K562 (cell line): Measurements from ENCODE around the gene TANGO6. TPM values are rescaled to one million over a fixed set of nuclear protein-coding genes. Genes with fewer than 3 reads are reported as not detected.

ENCODE experiments used
- ATAC-seq: fragments of 200-7000 bp; cut with Tn5 transposase; 3 replicates; pipeline ENCODE4 v1.9.1; 2020; ENCODE audit warnings: moderate library complexity
- BruUV-seq: library from RNA; stranded (reverse); fragments of 400-500 nt; replicated peaks from 2 replicates; lab custom pipeline; 2021; lab: Mats Ljungman, UMichigan
- CTCF ChIA-PET: fragments of 300-600 bp; formaldehyde crosslinking; extraction: SDS; loops from one replicate; lab custom pipeline; 2021; ENCODE audit warnings: low intra/inter-chr PET ratio; lab: Yijun Ruan, JAX
- POLR2A ChIA-PET: fragments of 300-600, 350-650 bp; sonication (Branson Sonifier 250); formaldehyde crosslinking; extraction: SDS; loops from one replicate; lab custom pipeline; 2021; ENCODE audit warnings: antibody characterized with exemption, inconsistent platforms; lab: Yijun Ruan, JAX
- DNase-seq, 4 experiments: peaks; one replicate each; pipeline versions ENCODE4 v3.0.0 to v3.0.0-alpha.2; 2011 to 2018; ENCODE audit warnings: low spot score in 3 of 4, mixed read lengths in 3 of 4; ENCODE audit errors: extremely low read depth in 1 of 4
- FAIRE-seq: peaks from 2 replicates; lab custom pipeline; 2011; peaks lifted over from hg19 to GRCh38; lab: Jason Lieb, UNC
- H2AFZ ChIP-seq: 2 replicates; pipeline ENCODE4 v1.6.0; 2011; ENCODE audit warnings: low read depth, low read length, control low read depth, inconsistent platforms
- H3K27ac ChIP-seq: fragments of 200-600 bp; 3 replicates; pipeline ENCODE4 v1.8.0; 2011; ENCODE audit warnings: low read depth, mild to moderate bottlenecking, control low read depth, inconsistent platforms, low read length, moderate library complexity, mixed read lengths; ENCODE audit errors: extremely low read depth
- H3K27me3 ChIP-seq, 2 experiments: fragments of 300-600 bp in 1 of 2; 2 replicates in 1 of 2; 3 replicates in 1 of 2; pipeline versions ENCODE4 v1.6.0 to v1.8.0; 2011; ENCODE audit warnings: inconsistent platforms in 2 of 2, low read length in 2 of 2, mild to moderate bottlenecking in 1 of 2, mixed read lengths in 1 of 2, moderate library complexity in 1 of 2; ENCODE audit not compliant: control insufficient read depth in 2 of 2, insufficient read depth in 2 of 2
- H3K36me3 ChIP-seq: fragments of 300-600 bp; 3 replicates; pipeline ENCODE4 v1.8.0; 2011; ENCODE audit warnings: mild to moderate bottlenecking, low read length, inconsistent platforms; ENCODE audit not compliant: control insufficient read depth, insufficient read depth
- H3K4me1 ChIP-seq, 2 experiments: fragments of 200-600 bp in 1 of 2; replicated peaks in 1 of 2; 2 replicates in 1 of 2; 3 replicates in 1 of 2; pipeline versions ENCODE4 v1.5.1 to v1.8.0; 2011; ENCODE audit warnings: inconsistent platforms in 2 of 2, low read length in 2 of 2, mild to moderate bottlenecking in 1 of 2, mixed read lengths in 1 of 2, moderate library complexity in 1 of 2; ENCODE audit not compliant: control insufficient read depth in 2 of 2, insufficient read depth in 2 of 2
- H3K4me2 ChIP-seq: 2 replicates; pipeline ENCODE4 v1.6.1; 2011; ENCODE audit warnings: low read length, control low read depth, inconsistent platforms, mixed read lengths; ENCODE audit not compliant: insufficient read depth
- H3K4me3 ChIP-seq: fragments of 200-600 bp; sonication (generic), shearing (Covaris generic); 2 replicates; pipeline ENCODE4 v1.5.1; 2016; ENCODE audit warnings: control low read depth, inconsistent platforms
- H3K79me2 ChIP-seq: fragments of 200-600 bp; 3 replicates; pipeline ENCODE4 v1.8.0; 2011; ENCODE audit warnings: low read length, inconsistent platforms; ENCODE audit not compliant: control insufficient read depth, insufficient read depth
- H3K9ac ChIP-seq, 2 experiments: 2 replicates each; pipeline versions ENCODE4 v1.6.0 to v1.6.1; 2011; ENCODE audit warnings: low read depth in 2 of 2, low read length in 2 of 2, control low read depth in 1 of 2, inconsistent platforms in 1 of 2, mild to moderate bottlenecking in 1 of 2, mixed read lengths in 1 of 2; ENCODE audit not compliant: insufficient read depth in 1 of 2
- H3K9me1 ChIP-seq: one replicate; pipeline ENCODE4 v1.6.0; 2011; ENCODE audit warnings: inconsistent platforms, mild to moderate bottlenecking, low read length, moderate library complexity; ENCODE audit not compliant: control insufficient read depth, insufficient read depth
- H3K9me3 ChIP-seq: replicated peaks from 2 replicates; pipeline ENCODE4 v1.5.1; 2011; ENCODE audit warnings: low read depth, low read length, inconsistent platforms; ENCODE audit not compliant: control insufficient read depth, insufficient read depth
- H4K20me1 ChIP-seq: replicated peaks from 2 replicates; pipeline ENCODE4 v1.6.1; 2011; ENCODE audit warnings: low read length, inconsistent platforms, mixed read lengths; ENCODE audit not compliant: control insufficient read depth, insufficient read depth
- EGR1 ChIP-seq: fragments of 450-650 bp; conservative IDR thresholded peaks from 2 replicates; pipeline ENCODE4 v1.6.1; 2017; ENCODE audit warnings: mild to moderate bottlenecking
- MAFF ChIP-seq: IDR thresholded peaks from 2 replicates; pipeline ENCODE4 v1.6.1; 2012; ENCODE audit warnings: low read length, improper control_type of control experiment
- ZNF609 ChIP-seq: sonication (generic); formaldehyde crosslinking; IDR thresholded peaks from 2 replicates; pipeline ENCODE4 v1.8.1; 2023; ENCODE audit warnings: missing genetic modification reagents, mild to moderate bottlenecking, borderline replicate concordance
- WGBS: fragments of 100-300 bp; shearing (Covaris generic); methylation state at CpG from one replicate; pipeline ENCODE4 v1.1.6; 2016; ENCODE audit warnings: low coverage, mixed read lengths; ENCODE audit not compliant: insufficient coverage; ENCODE audit errors: missing lambda C conversion rate; 5-methylcytosine and 5-hydroxymethylcytosine counted together
- in situ Hi-C: fragments of 300-500 bp; cut with MboI; formaldehyde crosslinking; loops from 4 replicates; pipeline ENCODE4 v1.15.0; 2018; ENCODE audit warnings: inconsistent platforms, mixed read lengths
- intact Hi-C: fragments of 100-400 bp; cut with micrococcal nuclease; formaldehyde crosslinking; loops from 2 replicates; pipeline ENCODE4 v1.14.2; 2022
- polyA plus RNA-seq, 8 experiments: library from polyadenylated mRNA; depleted of rRNA in 4 of 8; stranded (reverse) in 5 of 8; unstranded in 3 of 8; fragments of >200 nt; fragmentation: Nextera tagmentation in 2 of 8; fragmentation: Illumina TruSeq in 1 of 8; extraction: Ambion mirVana in 2 of 8; extraction: Trizol in 1 of 8; gene quantifications; 2 replicates each; pipeline versions ENCODE4 v1.2.1 to v1.2.3, GENCODE V29; 2011 to 2014; ENCODE audit warnings: inconsistent platforms in 1 of 8, missing spikeins in 1 of 8
- total RNA-seq, 7 experiments: library from RNA; depleted of rRNA in 6 of 7; stranded (reverse); fragments of >200 nt in 6 of 7; fragmentation: Illumina TruSeq in 2 of 7; extraction: Trizol in 2 of 7; gene quantifications; 2 replicates each; pipeline versions ENCODE4 v1.2.1 to v1.2.3, GENCODE V29; 2011 to 2021; ENCODE audit warnings: low replicate concordance in 1 of 7
- TF ChIP-seq, protein P1 (sequence below): fragments of 150-350 bp; conservative IDR thresholded peaks from 2 replicates; pipeline ENCODE4 v1.6.1; 2014; ENCODE audit warnings: low read length

Gene TANGO6
- total and polyA plus RNA-seq, 9 of the 15 experiments (the other 6 are each of a cell fraction or from before 2014, with no cell fraction given): 1.6 to 15.2 (median 9.6) TPM

GRCh38 chr16:69118994-69119393, 275.7 kb downstream of the TANGO6 start:
- H2AFZ ChIP-seq: no peak overlapping the region
- ATAC-seq (no peak), DNase-seq (no peak), FAIRE-seq (no peak)
- H3K27ac ChIP-seq: no peak overlapping the region
- intact Hi-C loops: loop anchor here (10.0 kb wide), 1 partner anchor 594 kb away; no protein-coding TSS in a partner anchor
- ChIA-PET POLR2A (interaction anchor here (0.7 to 1.3 kb wide), 3 partner anchors 11 to 272 kb away, joined by 3 to 4 read pairs (median 3); no protein-coding TSS in a partner anchor), CTCF (no interaction called here)
- H3K4me2 ChIP-seq: no peak overlapping the region
- H3K9ac ChIP-seq: no peak overlapping the region
- H4K20me1 ChIP-seq: peaks cover 2% of the 10 kb centered on the region; the same call in 1 of the 2 replicates
- peaks cover 10% of the 10 kb centered on the region for H3K79me2 ChIP-seq
- H3K9me1 ChIP-seq: no peaks in the 10 kb centered on the region
- H3K9me3 ChIP-seq: no peaks in the 10 kb centered on the region
- BruUV-seq: no TSS peak
- WGBS: 95% methylated on average over 2 of the region's 2 CpGs
- no peaks in the 10 kb centered on the region for H3K27me3 ChIP-seq
- TF ChIP-seq MAFF (no peak), EGR1 (no peak)
- H3K4me3 ChIP-seq: no peak overlapping the region
- no peaks in the 10 kb centered on the region for H3K4me1 ChIP-seq
- in situ Hi-C loops: loop anchor here (10.0 kb wide), 2 partner anchors 414 to 594 kb away; no protein-coding TSS in a partner anchor
- peaks cover 66% of the 10 kb centered on the region for H3K36me3 ChIP-seq

GRCh38 chr16:69119536-69119935, 276.2 kb downstream of the TANGO6 start:
- no peak for DNase-seq
- CTCF ChIA-PET: no interaction called here
- Histone ChIP-seq H3K9me3 (no peaks in the 10 kb centered on the region), H3K4me3 (no peak overlapping the region), H3K9me1 (no peaks in the 10 kb centered on the region), H3K27me3 (no peaks in the 10 kb centered on the region), H3K4me2 (no peak overlapping the region), H3K4me1 (no peaks in the 10 kb centered on the region), H3K79me2 (peaks cover 12% of the 10 kb centered on the region), H2AFZ (no peak overlapping the region), H3K27ac (no peak overlapping the region), H4K20me1 (no peaks in the 10 kb centered on the region; the same call in 1 of the 2 replicates), H3K9ac (no peak overlapping the region), H3K36me3 (peaks cover 64% of the 10 kb centered on the region)
- BruUV-seq: no TSS peak
- in situ Hi-C loops: loop anchor here (10.0 kb wide), 2 partner anchors 415 to 595 kb away; no protein-coding TSS in a partner anchor
- POLR2A ChIA-PET: interaction anchor here (0.7 to 1.3 kb wide), 4 partner anchors 9 to 272 kb away, joined by 3 to 4 read pairs (median 3); no protein-coding TSS in a partner anchor
- 100% methylated on average over 2 of the region's 2 CpGs for WGBS
- no peak for FAIRE-seq
- intact Hi-C loops: loop anchor here (10.0 kb wide), 1 partner anchor 595 kb away; no protein-coding TSS in a partner anchor
- ATAC-seq: no peak
- TF ChIP-seq, protein P1, sequence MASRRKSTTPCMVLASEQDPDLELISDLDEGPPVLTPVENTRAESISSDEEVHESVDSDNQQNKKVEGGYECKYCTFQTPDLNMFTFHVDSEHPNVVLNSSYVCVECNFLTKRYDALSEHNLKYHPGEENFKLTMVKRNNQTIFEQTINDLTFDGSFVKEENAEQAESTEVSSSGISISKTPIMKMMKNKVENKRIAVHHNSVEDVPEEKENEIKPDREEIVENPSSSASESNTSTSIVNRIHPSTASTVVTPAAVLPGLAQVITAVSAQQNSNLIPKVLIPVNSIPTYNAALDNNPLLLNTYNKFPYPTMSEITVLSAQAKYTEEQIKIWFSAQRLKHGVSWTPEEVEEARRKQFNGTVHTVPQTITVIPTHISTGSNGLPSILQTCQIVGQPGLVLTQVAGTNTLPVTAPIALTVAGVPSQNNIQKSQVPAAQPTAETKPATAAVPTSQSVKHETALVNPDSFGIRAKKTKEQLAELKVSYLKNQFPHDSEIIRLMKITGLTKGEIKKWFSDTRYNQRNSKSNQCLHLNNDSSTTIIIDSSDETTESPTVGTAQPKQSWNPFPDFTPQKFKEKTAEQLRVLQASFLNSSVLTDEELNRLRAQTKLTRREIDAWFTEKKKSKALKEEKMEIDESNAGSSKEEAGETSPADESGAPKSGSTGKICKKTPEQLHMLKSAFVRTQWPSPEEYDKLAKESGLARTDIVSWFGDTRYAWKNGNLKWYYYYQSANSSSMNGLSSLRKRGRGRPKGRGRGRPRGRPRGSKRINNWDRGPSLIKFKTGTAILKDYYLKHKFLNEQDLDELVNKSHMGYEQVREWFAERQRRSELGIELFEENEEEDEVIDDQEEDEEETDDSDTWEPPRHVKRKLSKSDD: no peak
- TF ChIP-seq ZNF609 (CRISPR knock-in tag): no peak
